Measurements from ENCODE around the gene SLC4A1. TPM values are rescaled to one million over a fixed set of nuclear protein-coding genes. Genes with fewer than 3 reads are reported as not detected.

The SLC4A1 gene
- total RNA-seq, 5 donors from 2014 or later (not counting 1 experiment from before 2014, with no cell fraction given): not detected

GRCh38 chr17:44308865-44309264 is 40.9 kb upstream of the SLC4A1 start:
- H3K27ac ChIP-seq (ENCODE audit: low read length): no peak overlapping the region
- ATAC-seq (replicated peaks in 1 of 4) (peak in 2 of 4 experiments; percentile 9 to 17), DNase-seq (no peak)
- peaks cover 10 to 29% of the 10 kb centered on the region in 2 experiments for H3K4me1 ChIP-seq (ENCODE audit: control insufficient read depth in 1 of 2, extremely low read depth in 1 of 2, insufficient read depth in 2 of 2, low read length in 2 of 2)
- Mint-ChIP-seq H3K9me3 (no peaks in the 10 kb centered on the region), H3K27ac (no peak overlapping the region), H3K36me3 (no peaks in the 10 kb centered on the region), H3K4me3 (peak overlapping the region; percentile 42 to 57 (median 49)), H3K4me1 (peaks cover 15 to 24% (median 16%) of the 10 kb centered on the region in 3 donors), H3K27me3 (peaks cover 20 to 44% of the 10 kb centered on the region in 2 donors)
- no peaks in the 10 kb centered on the region for H3K9me3 ChIP-seq
- CTCF ChIA-PET: interaction anchor here (0.7 to 1.2 kb wide), 2 partner anchors 16 to 22 kb away, joined by 3 to 11 read pairs; no protein-coding TSS in a partner anchor
- H3K36me3 ChIP-seq (ENCODE audit: control insufficient read depth in 2 of 2, extremely low read depth in 1 of 2, insufficient read depth in 1 of 2, low read length in 1 of 2): no peaks in the 10 kb centered on the region
- WGBS (ENCODE audit: insufficient coverage): 6% methylated on average over 13 of the region's 15 CpGs
- peaks cover 9 to 66% of the 10 kb centered on the region in 2 experiments for H3K27me3 ChIP-seq (replicated peaks in 1 of 2; ENCODE audit: control insufficient read depth in 2 of 2, extremely low read depth in 1 of 2, insufficient read depth in 2 of 2, low read length in 1 of 2)
- peak overlapping the region in 1 of 2 donors; percentile 51 for H3K4me3 ChIP-seq (ENCODE audit: control insufficient read depth in 1 of 2, extremely low read depth in 1 of 2, low read length in 1 of 2)
- POLR2A ChIA-PET: interaction anchor here in 1 of 2 donors (0.8 kb wide), 1 partner anchor 12 kb away, joined by 3 read pairs; no protein-coding TSS in a partner anchor

GRCh38 chr17:44308320-44308818 is 40.4 kb upstream of the SLC4A1 start, which contains the start of gene RUNDC3A:
Gene RUNDC3A, plus strand, starts transcription at chr17:44308601. Its CDS starts 232 bp downstream, at chr17:44308833.
- 5% methylated on average over 20 of the region's 39 CpGs for WGBS (ENCODE audit: insufficient coverage)
- Histone ChIP-seq H3K4me1 (ENCODE audit: control insufficient read depth in 1 of 2, extremely low read depth in 1 of 2, insufficient read depth in 2 of 2, low read length in 2 of 2) (peaks cover 10 to 29% of the 10 kb centered on the region in 2 experiments), H3K9me3 (no peaks in the 10 kb centered on the region), H3K27ac (ENCODE audit: low read length) (no peak within 1 kb of the TSS), H3K27me3 (replicated peaks in 1 of 2; ENCODE audit: control insufficient read depth in 2 of 2, extremely low read depth in 1 of 2, insufficient read depth in 2 of 2, low read length in 1 of 2) (peaks cover 8 to 67% of the 10 kb centered on the region in 2 experiments), H3K4me3 (ENCODE audit: control insufficient read depth in 1 of 2, extremely low read depth in 1 of 2, low read length in 1 of 2) (peak within 1 kb of the TSS; percentile 40 to 51), H3K36me3 (ENCODE audit: control insufficient read depth in 2 of 2, extremely low read depth in 1 of 2, insufficient read depth in 1 of 2, low read length in 1 of 2) (no peaks in the 10 kb centered on the region)
- Mint-ChIP-seq H3K27ac (no peak within 1 kb of the TSS), H3K4me1 (peaks cover 14 to 24% (median 15%) of the 10 kb centered on the region in 3 donors), H3K27me3 (peaks cover 19 to 42% of the 10 kb centered on the region in 2 donors), H3K9me3 (no peaks in the 10 kb centered on the region), H3K4me3 (peak within 1 kb of the TSS; percentile 42 to 57 (median 51)), H3K36me3 (no peaks in the 10 kb centered on the region)
- DNase-seq (peak; percentile 65 to 91 (median 82)), ATAC-seq (replicated peaks in 1 of 4) (peak; percentile 91 to 93 (median 92))
- POLR2A ChIA-PET: interaction anchor here in 1 of 2 donors (0.8 kb wide), 1 partner anchor 12 kb away, joined by 3 read pairs; no protein-coding TSS in a partner anchor
- CTCF ChIA-PET: interaction anchor here (0.5 to 1.2 kb wide), 4 partner anchors 15 to 88 kb away, joined by 3 to 11 read pairs (median 5); no protein-coding TSS in a partner anchor

DNA sequence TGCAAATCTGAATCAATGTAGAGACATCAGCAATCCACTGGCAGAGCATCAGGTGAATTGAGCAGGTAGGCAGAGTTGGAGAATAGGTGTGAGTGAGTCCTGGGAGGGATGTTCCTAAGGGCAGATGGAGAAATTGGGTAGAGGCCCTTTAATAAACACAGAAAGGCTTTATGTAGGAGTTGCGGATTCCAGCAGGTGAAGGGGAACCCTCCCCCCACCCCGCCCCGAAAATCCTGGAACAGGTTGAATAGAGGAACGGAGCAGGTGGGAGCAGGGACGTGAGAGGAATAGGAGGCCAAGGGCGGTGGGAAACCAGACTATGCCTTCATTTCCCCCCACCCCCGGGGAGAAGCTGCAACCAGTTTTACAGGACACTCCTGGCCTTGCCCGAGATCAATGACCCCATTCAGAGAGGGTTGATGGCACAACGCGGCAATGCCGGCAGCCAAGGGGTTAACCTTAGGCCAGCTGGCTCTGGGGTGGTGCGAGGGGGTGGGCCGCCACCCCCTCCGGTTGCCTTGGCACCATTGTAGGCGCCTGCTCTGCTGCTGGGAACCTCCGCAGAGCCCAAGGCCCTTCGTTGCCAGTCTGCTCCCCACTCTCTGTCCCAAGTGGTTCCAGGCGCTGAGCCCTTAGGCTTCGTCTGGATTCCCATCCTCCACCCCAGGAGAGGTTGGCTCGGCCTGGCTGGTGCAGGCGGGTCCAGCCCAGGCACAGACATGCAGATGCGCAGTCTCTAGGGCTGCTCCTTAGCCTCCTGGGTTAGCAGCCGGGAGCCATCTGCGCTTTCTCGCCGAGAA is 39.7 kb upstream of the SLC4A1 start:
- peak overlapping the region in 1 of 2 donors; percentile 32 for H3K4me3 ChIP-seq (ENCODE audit: control insufficient read depth in 1 of 2, extremely low read depth in 1 of 2, low read length in 1 of 2)
- Mint-ChIP-seq H3K27me3 (peaks cover 19 to 40% of the 10 kb centered on the region in 2 donors), H3K4me1 (peaks cover 14 to 24% (median 15%) of the 10 kb centered on the region in 3 donors), H3K9me3 (no peaks in the 10 kb centered on the region), H3K27ac (peak overlapping the region in 1 of 2 donors; percentile 5), H3K36me3 (no peaks in the 10 kb centered on the region), H3K4me3 (peak overlapping the region; percentile 17 to 51 (median 42))
- WGBS (ENCODE audit: insufficient coverage): 9% methylated on average over 14 of the region's 26 CpGs
- no peaks in the 10 kb centered on the region for H3K9me3 ChIP-seq
- peaks cover 8 to 63% of the 10 kb centered on the region in 2 experiments for H3K27me3 ChIP-seq (replicated peaks in 1 of 2; ENCODE audit: control insufficient read depth in 2 of 2, extremely low read depth in 1 of 2, insufficient read depth in 2 of 2, low read length in 1 of 2)
- no peaks in the 10 kb centered on the region for H3K36me3 ChIP-seq (ENCODE audit: control insufficient read depth in 2 of 2, extremely low read depth in 1 of 2, insufficient read depth in 1 of 2, low read length in 1 of 2)
- ChIA-PET CTCF (interaction anchor here in 1 of 2 donors (0.5 to 1.2 kb wide), 3 partner anchors 14 to 87 kb away, joined by 3 to 7 read pairs (median 3); no protein-coding TSS in a partner anchor), POLR2A (interaction anchor here in 1 of 2 donors (0.8 kb wide), 1 partner anchor 13 kb away, joined by 3 read pairs; no protein-coding TSS in a partner anchor)
- ATAC-seq (replicated peaks in 1 of 4) (peak; percentile 11 to 33 (median 23)), DNase-seq (peak in 1 of 35 experiments; percentile 11)
- H3K27ac ChIP-seq (ENCODE audit: low read length): no peak overlapping the region
- peaks cover 10 to 29% of the 10 kb centered on the region in 2 experiments for H3K4me1 ChIP-seq (ENCODE audit: control insufficient read depth in 1 of 2, extremely low read depth in 1 of 2, insufficient read depth in 2 of 2, low read length in 2 of 2)

- Histone ChIP-seq H3K27me3 (replicated peaks in 1 of 2; ENCODE audit: control insufficient read depth in 2 of 2, extremely low read depth in 1 of 2, insufficient read depth in 2 of 2, low read length in 1 of 2) (peaks cover 8 to 65% of the 10 kb centered on the region in 2 experiments), H3K9me3 (no peaks in the 10 kb centered on the region), H3K36me3 (ENCODE audit: control insufficient read depth in 2 of 2, extremely low read depth in 1 of 2, insufficient read depth in 1 of 2, low read length in 1 of 2) (no peaks in the 10 kb centered on the region), H3K4me3 (ENCODE audit: control insufficient read depth in 1 of 2, extremely low read depth in 1 of 2, low read length in 1 of 2) (no peak overlapping the region), H3K4me1 (ENCODE audit: control insufficient read depth in 1 of 2, extremely low read depth in 1 of 2, insufficient read depth in 2 of 2, low read length in 2 of 2) (peaks cover 10 to 26% of the 10 kb centered on the region in 2 experiments), H3K27ac (ENCODE audit: low read length) (no peak overlapping the region)
- POLR2A ChIA-PET: no interaction called here
- Mint-ChIP-seq H3K4me3 (no peak overlapping the region), H3K36me3 (no peaks in the 10 kb centered on the region), H3K9me3 (no peaks in the 10 kb centered on the region), H3K27me3 (peaks cover 26 to 45% of the 10 kb centered on the region in 2 donors), H3K4me1 (peaks cover 10 to 18% (median 12%) of the 10 kb centered on the region in 3 donors), H3K27ac (no peak overlapping the region)
- CTCF ChIA-PET: interaction anchor here in 1 of 2 donors (0.7 kb wide), 1 partner anchor 189 kb away, joined by 5 read pairs; no protein-coding TSS in a partner anchor
- no peak for ATAC-seq (replicated peaks in 1 of 4)
- no peak for DNase-seq
Observed at GRCh38 chr17:44304651-44305050, 36.7 kb upstream of the SLC4A1 start.

DNA sequence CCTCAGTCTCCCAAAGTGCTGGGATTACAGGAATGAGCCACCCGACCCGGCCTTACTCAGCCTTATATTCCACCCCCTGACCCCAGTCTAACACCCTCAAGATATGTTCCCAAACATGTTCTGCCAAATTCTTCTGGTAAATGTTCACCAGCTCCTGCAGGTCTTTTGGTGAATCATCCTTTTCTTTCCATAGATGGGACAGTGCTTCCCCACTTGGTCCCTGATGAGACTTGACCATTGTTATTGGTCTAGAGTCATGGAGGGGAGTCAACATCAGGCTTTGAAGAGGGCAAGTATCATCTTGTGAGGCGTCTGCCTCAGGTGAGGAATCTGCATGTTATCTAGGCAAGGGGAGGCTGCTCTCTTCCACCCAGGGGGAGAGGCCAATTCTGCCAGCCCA is 30.0 kb upstream of the SLC4A1 start:
- ChIA-PET POLR2A (interaction anchor here in 1 of 2 donors (1.2 kb wide), 1 partner anchor 24 kb away, joined by 3 read pairs; no protein-coding TSS in a partner anchor), CTCF (no interaction called here)
- no peak for ATAC-seq (replicated peaks in 1 of 4)
- no peaks in the 10 kb centered on the region for H3K9me3 ChIP-seq
- Mint-ChIP-seq H3K36me3 (no peaks in the 10 kb centered on the region), H3K27ac (no peak overlapping the region), H3K27me3 (peaks cover 7 to 17% of the 10 kb centered on the region in 2 donors), H3K4me3 (no peak overlapping the region), H3K4me1 (no peaks in the 10 kb centered on the region), H3K9me3 (no peaks in the 10 kb centered on the region)
- no peak for DNase-seq
- H3K4me1 ChIP-seq (ENCODE audit: control insufficient read depth in 1 of 2, extremely low read depth in 1 of 2, insufficient read depth in 2 of 2, low read length in 2 of 2): no peaks in the 10 kb centered on the region
- H3K27ac ChIP-seq (ENCODE audit: low read length): no peak overlapping the region
- H3K36me3 ChIP-seq (ENCODE audit: control insufficient read depth in 2 of 2, extremely low read depth in 1 of 2, insufficient read depth in 1 of 2, low read length in 1 of 2): no peaks in the 10 kb centered on the region
- no CpG with 5 or more reads among the region's 3 CpGs for WGBS (ENCODE audit: insufficient coverage)
- H3K27me3 ChIP-seq (replicated peaks in 1 of 2; ENCODE audit: control insufficient read depth in 2 of 2, extremely low read depth in 1 of 2, insufficient read depth in 2 of 2, low read length in 1 of 2): peaks cover 0 to 28% of the 10 kb centered on the region in 2 experiments
- no peak overlapping the region for H3K4me3 ChIP-seq (ENCODE audit: control insufficient read depth in 1 of 2, extremely low read depth in 1 of 2, low read length in 1 of 2)

Data from T-cell (primary cell).